Liver (tissue), 9 donors: Measurements from ENCODE around the gene CDR2. TPM values are rescaled to one million over a fixed set of nuclear protein-coding genes. Genes with fewer than 3 reads are reported as not detected.

Source experiments
- DNase-seq: peaks from one replicate; pipeline ENCODE4 v3.0.0-alpha.2; 2017; ENCODE audit warnings: low spot score
- H3K27ac ChIP-seq, 2 donors: one replicate each; pipeline ENCODE4 v1.7.0; 2013; ENCODE audit warnings: inconsistent platforms in 2 of 2, low read length in 2 of 2, control low read depth in 1 of 2, low read depth in 1 of 2, mild to moderate bottlenecking in 1 of 2
- H3K27me3 ChIP-seq, 4 donors: one replicate each; pipeline versions ENCODE4 v1.6.1 to v1.7.0; 2013; ENCODE audit warnings: low read length in 3 of 4, inconsistent platforms in 1 of 4, mild to moderate bottlenecking in 1 of 4, moderate library complexity in 1 of 4; ENCODE audit not compliant: control insufficient read depth in 4 of 4, insufficient read depth in 4 of 4
- H3K36me3 ChIP-seq, 4 donors: one replicate each; pipeline versions ENCODE4 v1.6.1 to v1.7.0; 2013; ENCODE audit warnings: low read length in 3 of 4, mild to moderate bottlenecking in 3 of 4, low read depth in 1 of 4, moderate library complexity in 1 of 4; ENCODE audit not compliant: control insufficient read depth in 4 of 4, insufficient read depth in 3 of 4
- H3K4me1 ChIP-seq, 4 donors: one replicate each; pipeline versions ENCODE4 v1.6.1 to v1.7.0; 2013; ENCODE audit warnings: low read length in 3 of 4, mild to moderate bottlenecking in 3 of 4, moderate library complexity in 1 of 4; ENCODE audit not compliant: control insufficient read depth in 4 of 4, insufficient read depth in 4 of 4
- H3K4me3 ChIP-seq, 3 donors: one replicate each; pipeline versions ENCODE4 v1.6.1 to v1.7.0; 2013; ENCODE audit warnings: low read length in 3 of 3, control low read depth in 1 of 3, low read depth in 1 of 3, mild to moderate bottlenecking in 1 of 3
- H3K9ac ChIP-seq, 2 donors: one replicate each; pipeline ENCODE4 v1.7.0; 2013; ENCODE audit warnings: low read length in 2 of 2, mild to moderate bottlenecking in 2 of 2, moderate library complexity in 2 of 2, control low read depth in 1 of 2, low read depth in 1 of 2
- H3K9me3 ChIP-seq, 4 donors: one replicate each; pipeline versions ENCODE4 v1.6.1 to v1.7.0; 2013; ENCODE audit warnings: low read length in 3 of 4; ENCODE audit not compliant: control insufficient read depth in 4 of 4
- CTCF ChIP-seq: fragments of 150-350 bp; IDR thresholded peaks from 2 replicates; pipeline ENCODE4 v1.5.1; 2017; ENCODE audit warnings: improper control_type of control experiment, low read depth, low read length; ENCODE audit not compliant: missing input control
- EGR1 ChIP-seq, 2 donors: IDR thresholded peaks; 2 replicates each; pipeline ENCODE4 v1.6.1; 2016 to 2018; ENCODE audit warnings: antibody characterized with exemption in 2 of 2, low read depth in 2 of 2
- FOXA1 ChIP-seq: IDR thresholded peaks from 2 replicates; pipeline ENCODE4 v1.6.1; 2016; ENCODE audit warnings: antibody characterized with exemption
- FOXA2 ChIP-seq: IDR thresholded peaks from 2 replicates; pipeline ENCODE4 v1.6.1; 2016; ENCODE audit warnings: antibody characterized with exemption
- GABPA ChIP-seq, 2 donors: IDR thresholded peaks in 1 of 2; conservative IDR thresholded peaks in 1 of 2; 2 replicates each; pipeline ENCODE4 v1.6.1; 2016; ENCODE audit warnings: antibody characterized with exemption in 2 of 2, mild to moderate bottlenecking in 1 of 2, moderate library complexity in 1 of 2
- HNF4A ChIP-seq, 2 donors: conservative IDR thresholded peaks; 2 replicates each; pipeline ENCODE4 v1.6.1; 2016; ENCODE audit warnings: antibody characterized with exemption in 2 of 2, mild to moderate bottlenecking in 2 of 2
- HNF4G ChIP-seq: IDR thresholded peaks from 2 replicates; pipeline ENCODE4 v1.6.1; 2016; ENCODE audit warnings: antibody characterized with exemption
- JUND ChIP-seq, 2 donors: IDR thresholded peaks; 2 replicates each; pipeline ENCODE4 v1.6.1; 2016; ENCODE audit warnings: antibody characterized with exemption in 2 of 2
- MAX ChIP-seq: IDR thresholded peaks from 2 replicates; pipeline ENCODE4 v1.6.1; 2016; ENCODE audit warnings: antibody characterized with exemption
- NR2F2 ChIP-seq: IDR thresholded peaks from 2 replicates; pipeline ENCODE4 v1.6.1; 2016; ENCODE audit warnings: antibody characterized with exemption
- RAD21 ChIP-seq, 2 donors: IDR thresholded peaks; 2 replicates each; pipeline ENCODE4 v1.6.1; 2016; ENCODE audit warnings: antibody characterized with exemption in 2 of 2, mild to moderate bottlenecking in 2 of 2
- REST ChIP-seq: IDR thresholded peaks from 2 replicates; pipeline ENCODE4 v1.6.1; 2016; ENCODE audit warnings: antibody characterized with exemption, mild to moderate bottlenecking
- RXRA ChIP-seq, 2 donors: IDR thresholded peaks; 2 replicates each; pipeline ENCODE4 v1.6.1; 2017 to 2018; ENCODE audit warnings: antibody characterized with exemption in 2 of 2, mild to moderate bottlenecking in 1 of 2
- SP1 ChIP-seq: IDR thresholded peaks from 2 replicates; pipeline ENCODE4 v1.6.1; 2018; ENCODE audit warnings: antibody characterized with exemption, mild to moderate bottlenecking
- TAF1 ChIP-seq: conservative IDR thresholded peaks from 2 replicates; pipeline ENCODE4 v1.6.1; 2016; ENCODE audit warnings: antibody characterized with exemption, mild to moderate bottlenecking
- YY1 ChIP-seq: IDR thresholded peaks from 2 replicates; pipeline ENCODE4 v1.6.1; 2016; ENCODE audit warnings: antibody characterized with exemption, mild to moderate bottlenecking
- ZBTB33 ChIP-seq: IDR thresholded peaks from 2 replicates; pipeline ENCODE4 v1.6.1; 2016; ENCODE audit warnings: antibody characterized with exemption
- WGBS: extraction: QIAGEN DNeasy Blood & Tissue Kit; methylation state at CpG from one replicate; pipeline ENCODE4 v1.1.7; 2013; 5-methylcytosine and 5-hydroxymethylcytosine counted together
- polyA plus RNA-seq, 2 donors: library from polyadenylated mRNA; stranded (reverse) in 1 of 2; unstranded in 1 of 2; fragments of 200-250 nt in 1 of 2; fragments of >200 nt in 1 of 2; fragmentation: Nextera tagmentation in 1 of 2; extraction: Ambion mirVana in 1 of 2; gene quantifications; one replicate each; pipeline versions ENCODE4 v1.2.1 to v1.2.3, GENCODE V29; 2013 to 2015
- total RNA-seq, 2 donors: library from RNA; depleted of rRNA; stranded (reverse); fragments of >200 nt; gene quantifications; one replicate each; pipeline ENCODE4 v1.2.3, GENCODE V29; 2014
- TF ChIP-seq, protein P1 (sequence below): IDR thresholded peaks from 2 replicates; pipeline ENCODE4 v1.6.1; 2016; ENCODE audit warnings: antibody characterized with exemption
- donor health status: healthy.
- donor health status: healthy.
- donor health status: healthy.
- donor health status: healthy.
- donor health status: healthy.

CDR2 gene
- total and polyA plus RNA-seq, 4 donors, result 2.9 to 12.1 (median 9.7) TPM

DNA sequence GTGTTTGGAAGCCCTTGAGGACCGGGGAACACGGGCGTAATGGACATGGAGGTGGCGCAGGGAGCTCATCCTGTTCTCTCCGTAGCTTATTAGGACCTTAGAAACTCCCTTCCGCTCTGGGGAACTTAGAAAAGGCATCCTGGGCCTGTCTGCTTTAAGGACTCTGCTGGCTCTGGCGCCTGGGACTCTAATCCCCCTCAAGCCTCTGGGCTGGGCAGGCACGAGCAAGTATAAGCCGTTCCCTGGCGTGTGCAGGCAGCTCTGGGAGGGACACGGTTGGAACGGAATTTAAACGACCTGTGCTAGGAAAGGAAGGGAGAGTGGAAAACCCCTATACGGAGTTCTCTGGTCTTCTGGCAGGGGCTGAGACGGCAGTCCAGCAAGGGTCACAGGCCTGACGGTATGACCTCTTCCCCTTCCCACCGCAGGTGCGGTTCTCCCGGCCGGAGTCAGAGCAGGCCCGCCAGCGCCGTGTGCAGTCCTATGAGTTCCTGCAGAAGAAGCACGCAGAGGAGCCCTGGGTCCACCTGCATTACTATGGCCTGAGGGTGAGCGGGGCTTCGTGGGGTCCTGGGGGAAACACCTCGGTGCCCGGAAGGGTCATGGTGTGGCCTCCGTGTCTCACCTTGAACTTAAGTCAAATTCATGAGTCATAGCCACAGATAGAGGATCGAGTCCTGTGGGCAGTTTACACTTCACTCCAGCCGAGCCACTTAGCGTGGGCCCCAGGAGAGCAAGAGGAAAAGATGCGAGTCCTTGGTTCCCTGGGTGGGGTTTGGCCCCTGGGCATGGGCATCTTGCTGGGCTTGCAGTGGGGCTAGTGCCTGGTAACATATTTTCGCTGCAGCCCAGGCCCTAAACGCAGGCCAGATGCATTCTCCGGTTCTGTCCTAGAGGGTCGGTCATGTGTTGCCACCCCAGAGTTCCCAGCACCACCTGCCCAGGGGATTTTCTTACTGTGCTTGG lies 59.5 kb downstream of the CDR2 start:
- peaks cover 0 to 7% (median 4%) of the 10 kb centered on the region in 4 donors for H3K4me1 ChIP-seq
- no peak overlapping the region for H3K27ac ChIP-seq
- no peak overlapping the region for H3K9ac ChIP-seq
- TF ChIP-seq FOXA2, result no peak
- TF ChIP-seq EGR1 (IDR thresholded peaks at IDR 0.05; ENCODE audit: low read depth in 2 of 2), result no peak
- no peak for TF ChIP-seq RXRA (IDR thresholded peaks at IDR 0.05)
- TF ChIP-seq GABPA (IDR thresholded peaks at IDR 0.05 in 1 of 2, conservative IDR thresholded peaks at IDR 0.05 in 1 of 2), result no peak
- TF ChIP-seq NR2F2, result no peak
- TF ChIP-seq YY1, result no peak
- TF ChIP-seq SP1, result no peak
- no peak for TF ChIP-seq REST
- TF ChIP-seq RAD21 (IDR thresholded peaks at IDR 0.05), result no peak
- TF ChIP-seq JUND (IDR thresholded peaks at IDR 0.05), result no peak
- TF ChIP-seq, protein P1, sequence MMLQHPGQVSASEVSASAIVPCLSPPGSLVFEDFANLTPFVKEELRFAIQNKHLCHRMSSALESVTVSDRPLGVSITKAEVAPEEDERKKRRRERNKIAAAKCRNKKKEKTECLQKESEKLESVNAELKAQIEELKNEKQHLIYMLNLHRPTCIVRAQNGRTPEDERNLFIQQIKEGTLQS, result no peak
- no peak for TF ChIP-seq FOXA1
- no peak for TF ChIP-seq HNF4A (conservative IDR thresholded peaks at IDR 0.05)
- no peak for TF ChIP-seq MAX
- H3K4me3 ChIP-seq, result no peak overlapping the region
- H3K9me3 ChIP-seq, result no peaks in the 10 kb centered on the region
- no peak for DNase-seq
- no peaks in the 10 kb centered on the region for H3K27me3 ChIP-seq
- peaks cover 12 to 70% (median 25%) of the 10 kb centered on the region in 4 donors for H3K36me3 ChIP-seq
- WGBS, result 92% methylated on average over 37 of the region's 37 CpGs

DNA sequence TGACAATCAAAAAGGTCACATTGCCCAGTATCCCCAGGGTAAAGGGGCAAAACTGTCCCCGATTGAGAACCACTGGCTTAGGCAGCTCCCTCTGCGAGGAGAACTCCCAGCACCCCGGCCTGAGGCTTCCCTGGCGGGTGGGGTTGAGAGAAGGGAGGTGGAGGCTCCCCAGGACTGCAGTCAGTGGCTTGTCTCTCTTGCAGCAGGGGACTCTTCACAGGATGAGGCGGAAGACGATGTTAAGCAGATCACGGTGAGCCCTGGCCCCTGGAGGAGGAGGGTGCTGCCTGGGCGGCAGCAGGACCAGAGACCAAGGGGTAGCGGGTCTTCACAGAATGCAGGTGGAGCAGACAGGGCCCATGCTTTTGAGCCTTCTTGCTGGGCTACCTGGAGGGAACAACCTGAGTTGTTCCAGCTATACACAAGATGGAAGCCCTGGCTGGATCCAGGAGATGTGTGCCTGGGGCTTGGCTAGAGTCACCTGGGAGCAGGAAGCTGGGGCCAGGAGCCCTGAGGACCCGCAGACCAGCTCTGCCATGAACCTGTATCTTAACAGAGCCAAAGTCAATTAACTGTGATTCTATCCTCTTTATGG lies 60.4 kb downstream of the CDR2 start:
- Histone ChIP-seq H3K4me3 (no peak overlapping the region), H3K27ac (no peak overlapping the region), H3K9me3 (no peaks in the 10 kb centered on the region), H3K27me3 (no peaks in the 10 kb centered on the region), H3K4me1 (peaks cover 0 to 7% (median 4%) of the 10 kb centered on the region in 4 donors), H3K36me3 (peaks cover 13 to 77% (median 30%) of the 10 kb centered on the region in 4 donors), H3K9ac (no peak overlapping the region)
- DNase-seq, result no peak
- 97% methylated on average over 10 of the region's 10 CpGs for WGBS
- TF ChIP-seq, protein P1, result no peak
- TF ChIP-seq HNF4A (conservative IDR thresholded peaks at IDR 0.05) (no peak), REST (no peak), ZBTB33 (no peak), CTCF (no peak), EGR1 (IDR thresholded peaks at IDR 0.05; ENCODE audit: low read depth in 2 of 2) (no peak), TAF1 (no peak), HNF4G (no peak), RXRA (IDR thresholded peaks at IDR 0.05) (no peak), JUND (IDR thresholded peaks at IDR 0.05) (no peak), YY1 (no peak), FOXA1 (no peak), FOXA2 (no peak)
